T-helper 17 cell (primary cell): Measurements from ENCODE around the gene CCDC150. TPM values are rescaled to one million over a fixed set of nuclear protein-coding genes. Genes with fewer than 3 reads are reported as not detected.
"Not testable (repeated sequence)": the region's sequence is repeated elsewhere in the genome, so short reads cannot be mapped to it uniquely, and the experiment has no call there.

ENCODE experiments used
- ATAC-seq: fragments of 150-1000 bp; cut with Tn5 transposase; 2 replicates; pipeline ENCODE4 v1.10.0; 2021; ENCODE audit warnings: mild to moderate bottlenecking, moderate library complexity
- DNase-seq, 3 donors: peaks; one replicate each; pipeline versions ENCODE4 v3.0.0 to v3.0.0-alpha.2; 2020 to 2021
- H3K9me3 ChIP-seq: one replicate; pipeline ENCODE4 v1.7.0; 2013; ENCODE audit warnings: low read length, mild to moderate bottlenecking; ENCODE audit not compliant: control insufficient read depth, poor library complexity, severe bottlenecking
- H3K27ac Mint-ChIP-seq: one replicate; pipeline ENCODE4 v1.8.0; 2022; ENCODE audit warnings: mild to moderate bottlenecking, moderate library complexity, mixed read lengths
- H3K27me3 Mint-ChIP-seq: one replicate; pipeline ENCODE4 v1.8.0; 2022; ENCODE audit warnings: mixed read lengths
- H3K36me3 Mint-ChIP-seq: one replicate; pipeline ENCODE4 v1.8.0; 2022; ENCODE audit warnings: low read depth, mixed read lengths
- H3K4me1 Mint-ChIP-seq: one replicate; pipeline ENCODE4 v1.8.0; 2022; ENCODE audit warnings: mild to moderate bottlenecking, mixed read lengths
- H3K4me3 Mint-ChIP-seq: one replicate; pipeline ENCODE4 v1.8.0; 2022; ENCODE audit warnings: mild to moderate bottlenecking, moderate library complexity, mixed read lengths
- total RNA-seq, 4 donors: library from RNA in 2 of 4; stranded (reverse) in 2 of 4; gene quantifications; one replicate each; pipeline ENCODE4 v1.2.3 and lab custom pipeline; 2022 to 2026

CCDC150 gene
- total RNA-seq, 2 donors from 2014 or later: 0.47 to 1.7 TPM

- ATAC-seq (no peak), DNase-seq (no peak)
- Mint-ChIP-seq H3K4me3 (no peak overlapping the region), H3K4me1 (no peaks in the 10 kb centered on the region), H3K36me3 (no peaks in the 10 kb centered on the region), H3K27me3 (no peaks in the 10 kb centered on the region), H3K27ac (no peak overlapping the region)
- H3K9me3 ChIP-seq: peaks cover 4% of the 10 kb centered on the region
These were observed 13.4 kb downstream of the CCDC150 start for GRCh38 chr2:196652869-196653268.

DNA sequence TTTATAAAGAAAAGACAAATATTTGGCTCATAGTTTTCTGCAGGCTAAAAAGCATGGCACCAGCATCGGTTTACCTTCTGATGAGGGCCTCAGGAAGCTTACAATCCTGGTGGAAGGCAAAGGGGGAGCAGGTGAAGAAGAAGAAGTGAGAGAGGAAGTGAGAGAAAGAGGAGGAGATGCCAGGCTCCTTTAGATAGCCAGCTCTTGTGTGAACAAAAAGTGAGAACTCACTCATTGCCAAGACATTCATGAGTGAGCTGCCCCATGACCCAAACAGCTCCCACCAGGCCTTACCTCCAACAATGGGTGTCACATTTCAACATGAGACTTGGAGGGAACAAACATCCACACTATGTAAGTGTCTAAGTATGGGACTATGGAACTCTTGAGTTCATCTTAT, 14.3 kb downstream of the CCDC150 start:
- H3K9me3 ChIP-seq: peaks cover 4% of the 10 kb centered on the region
- Mint-ChIP-seq H3K27ac (no peak overlapping the region), H3K27me3 (no peaks in the 10 kb centered on the region), H3K36me3 (no peaks in the 10 kb centered on the region), H3K4me3 (no peak overlapping the region), H3K4me1 (no peaks in the 10 kb centered on the region)
- ATAC-seq (no peak), DNase-seq (no peak)

- H3K9me3 ChIP-seq: peaks cover 4% of the 10 kb centered on the region
- Mint-ChIP-seq H3K27ac (no peak overlapping the region), H3K27me3 (no peaks in the 10 kb centered on the region), H3K4me1 (no peaks in the 10 kb centered on the region), H3K4me3 (no peak overlapping the region), H3K36me3 (no peaks in the 10 kb centered on the region)
- DNase-seq (no peak), ATAC-seq (no peak)
These were observed 16.2 kb downstream of the CCDC150 start for GRCh38 chr2:196655761-196656160.

DNA sequence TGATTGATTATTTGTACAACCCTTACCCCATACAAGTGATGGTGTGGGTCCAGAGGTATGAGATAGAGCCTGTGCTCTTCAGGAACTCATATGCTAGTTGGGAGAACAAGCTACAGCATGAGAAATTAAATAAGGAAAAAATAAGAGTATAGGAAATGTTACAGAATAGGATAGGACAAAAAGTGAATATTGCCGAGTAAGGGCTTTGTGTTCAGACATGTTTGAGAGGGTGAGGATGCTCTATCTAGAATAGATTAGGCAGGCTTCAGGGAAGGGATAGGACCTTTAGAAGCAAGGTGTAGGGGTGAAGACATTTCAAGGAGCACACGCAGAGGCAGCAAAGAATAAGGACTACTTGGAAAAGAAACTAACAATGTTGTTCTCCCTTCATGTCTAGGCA, 17.8 kb downstream of the CCDC150 start:
- no peaks in the 10 kb centered on the region for H3K27me3 Mint-ChIP-seq
- no peak overlapping the region for H3K27ac Mint-ChIP-seq
- no peaks in the 10 kb centered on the region for H3K36me3 Mint-ChIP-seq
- H3K9me3 ChIP-seq: no peaks in the 10 kb centered on the region
- H3K4me3 Mint-ChIP-seq: no peak overlapping the region
- no peaks in the 10 kb centered on the region for H3K4me1 Mint-ChIP-seq
- ATAC-seq (no peak), DNase-seq (no peak)

DNA sequence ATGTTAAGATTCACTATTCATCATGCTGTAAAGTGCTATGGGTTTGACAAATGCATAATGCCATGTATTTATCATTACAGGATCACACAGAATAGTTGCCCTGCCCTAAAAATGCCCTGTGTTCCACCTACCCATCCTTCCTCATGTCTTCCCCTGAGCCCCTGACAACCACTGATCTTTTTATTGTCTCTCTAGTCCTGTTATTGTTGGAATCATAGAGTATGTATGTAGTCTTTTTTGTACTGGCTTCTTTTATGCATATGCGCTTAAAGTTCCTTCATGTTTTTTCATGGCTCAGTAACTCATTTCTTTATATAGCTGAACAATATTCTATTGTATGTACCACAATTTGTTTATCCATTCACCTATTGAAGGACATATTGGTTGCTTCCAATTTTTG, 20.3 kb downstream of the CCDC150 start:
- no peak overlapping the region for H3K27ac Mint-ChIP-seq
- H3K4me1 Mint-ChIP-seq: no peaks in the 10 kb centered on the region
- no peak overlapping the region for H3K4me3 Mint-ChIP-seq

GRCh38 chr2:196660244-196660643, 20.7 kb downstream of the CCDC150 start:
- Mint-ChIP-seq H3K4me1 (no peaks in the 10 kb centered on the region), H3K27ac (no peak overlapping the region), H3K36me3 (no peaks in the 10 kb centered on the region), H3K4me3 (no peak overlapping the region), H3K27me3 (no peaks in the 10 kb centered on the region)
- DNase-seq (no peak), ATAC-seq (no peak)
- H3K9me3 ChIP-seq: no peaks in the 10 kb centered on the region

More for the DNA sequence above, 20.3 kb downstream of the CCDC150 start:
- Mint-ChIP-seq H3K36me3 (no peaks in the 10 kb centered on the region), H3K27me3 (no peaks in the 10 kb centered on the region)
- no peak for DNase-seq
- ATAC-seq: no peak
- no peaks in the 10 kb centered on the region for H3K9me3 ChIP-seq

DNA sequence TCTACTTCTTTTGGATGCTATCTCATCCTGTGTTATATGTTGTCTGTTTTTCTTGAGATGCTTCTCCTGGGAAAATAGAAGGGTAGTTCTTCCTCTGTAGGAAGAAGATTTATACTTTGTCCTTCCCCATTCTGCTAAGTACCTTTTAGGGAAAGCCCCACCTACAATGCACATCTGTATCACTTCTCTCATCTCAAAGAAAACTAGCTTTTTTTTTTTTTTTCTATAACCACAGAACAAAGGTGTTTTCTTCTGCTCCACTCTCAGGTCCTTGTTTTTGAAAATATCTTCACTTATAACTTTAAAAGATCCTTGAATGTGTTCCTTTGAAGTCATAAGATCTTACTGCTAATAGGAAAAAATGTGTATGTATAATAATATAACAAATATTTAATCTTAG, 30.8 kb downstream of the CCDC150 start:
- DNase-seq: no peak
- H3K9me3 ChIP-seq: no peaks in the 10 kb centered on the region
- Mint-ChIP-seq H3K27ac (no peak overlapping the region), H3K27me3 (no peaks in the 10 kb centered on the region), H3K36me3 (no peaks in the 10 kb centered on the region), H3K4me3 (no peak overlapping the region), H3K4me1 (no peaks in the 10 kb centered on the region)
- ATAC-seq: no peak

GRCh38 chr2:196675963-196676362, 36.4 kb downstream of the CCDC150 start:
- H3K27me3 Mint-ChIP-seq: peaks cover 5% of the 10 kb centered on the region
- peaks cover 2% of the 10 kb centered on the region for H3K36me3 Mint-ChIP-seq
- ATAC-seq (no peak), DNase-seq (no peak)
- H3K4me1 Mint-ChIP-seq: no peaks in the 10 kb centered on the region
- H3K27ac Mint-ChIP-seq: no peak overlapping the region
- H3K9me3 ChIP-seq: no peaks in the 10 kb centered on the region
- H3K4me3 Mint-ChIP-seq: no peak overlapping the region

- ATAC-seq (no peak), DNase-seq (no peak)
- H3K4me3 Mint-ChIP-seq: no peak overlapping the region
- no peaks in the 10 kb centered on the region for H3K4me1 Mint-ChIP-seq
- no peak overlapping the region for H3K27ac Mint-ChIP-seq
- peaks cover 2% of the 10 kb centered on the region for H3K36me3 Mint-ChIP-seq
- no peaks in the 10 kb centered on the region for H3K9me3 ChIP-seq
- peaks cover 5% of the 10 kb centered on the region for H3K27me3 Mint-ChIP-seq
These were observed 37.9 kb downstream of the CCDC150 start for GRCh38 chr2:196677404-196677803.

DNA sequence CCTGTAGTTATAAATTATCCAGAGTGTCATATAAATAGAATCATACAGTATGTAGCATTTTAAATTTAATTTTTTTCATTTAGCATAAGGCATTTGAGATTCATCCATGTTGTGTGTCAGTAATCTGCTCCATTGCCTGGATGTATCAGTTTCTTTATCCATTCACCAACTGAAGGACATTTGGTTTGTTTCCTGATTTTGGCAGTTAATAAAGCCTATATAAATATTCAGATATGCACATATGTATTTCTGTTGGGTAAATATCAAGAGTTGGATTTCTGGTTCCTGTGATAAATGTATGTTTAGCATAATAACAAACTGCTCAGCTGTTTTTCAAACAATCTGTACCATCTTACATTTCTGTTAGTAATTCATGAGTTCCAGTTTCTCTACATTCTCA, 39.9 kb downstream of the CCDC150 start:
- Mint-ChIP-seq H3K27me3 (peaks cover 5% of the 10 kb centered on the region), H3K27ac (no peak overlapping the region), H3K36me3 (peaks cover 2% of the 10 kb centered on the region), H3K4me3 (no peak overlapping the region), H3K4me1 (no peaks in the 10 kb centered on the region)
- ATAC-seq: no peak
- H3K9me3 ChIP-seq: no peaks in the 10 kb centered on the region
- no peak for DNase-seq

DNA sequence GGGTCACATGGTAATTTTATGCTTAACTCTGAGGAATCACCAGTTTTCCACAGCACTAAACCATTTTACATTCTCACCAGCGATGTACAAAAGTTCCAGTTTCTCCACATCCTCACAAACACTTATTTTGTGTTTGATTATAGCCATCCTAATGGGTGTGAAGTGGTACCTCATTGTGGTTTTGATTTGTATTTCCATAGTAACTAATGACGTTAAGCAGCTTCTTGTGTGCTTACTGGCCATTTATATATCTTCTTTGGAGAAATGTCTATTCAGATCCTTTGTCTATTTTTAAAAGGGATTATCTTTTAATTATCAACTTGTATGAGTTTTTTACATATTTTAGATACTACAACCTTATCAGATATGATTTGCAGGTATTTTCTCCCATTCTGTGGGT, 42.0 kb downstream of the CCDC150 start:
- Mint-ChIP-seq H3K4me3 (no peak overlapping the region), H3K27me3 (peaks cover 1% of the 10 kb centered on the region), H3K4me1 (no peaks in the 10 kb centered on the region), H3K36me3 (peaks cover under 1% of the 10 kb centered on the region), H3K27ac (no peak overlapping the region)
- no peaks in the 10 kb centered on the region for H3K9me3 ChIP-seq
- ATAC-seq (no peak), DNase-seq (no peak)

DNA sequence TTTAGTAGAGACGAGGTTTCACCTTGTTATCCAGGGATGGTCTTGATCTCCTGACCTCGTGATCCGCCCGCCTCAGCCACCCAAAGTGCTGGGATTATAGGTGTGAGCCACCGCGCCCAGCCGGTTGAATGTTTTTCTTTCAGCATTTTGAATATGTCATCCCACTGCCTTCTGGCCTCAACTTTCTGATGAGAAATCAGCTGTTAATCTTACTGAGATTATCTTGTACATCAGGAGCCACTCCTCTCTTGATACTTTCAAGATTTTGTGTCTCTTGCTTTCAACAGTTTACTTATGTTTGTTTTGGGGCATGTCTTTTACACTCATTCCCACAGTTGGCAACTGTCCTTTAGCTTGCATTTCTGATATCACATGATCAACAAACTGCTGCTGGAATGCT, 46.3 kb downstream of the CCDC150 start:
- Mint-ChIP-seq H3K4me1 (no peaks in the 10 kb centered on the region), H3K36me3 (no peaks in the 10 kb centered on the region), H3K4me3 (no peak overlapping the region), H3K27me3 (no peaks in the 10 kb centered on the region), H3K27ac (no peak overlapping the region)
- no peaks in the 10 kb centered on the region for H3K9me3 ChIP-seq
- ATAC-seq (no peak), DNase-seq (no peak)

DNA sequence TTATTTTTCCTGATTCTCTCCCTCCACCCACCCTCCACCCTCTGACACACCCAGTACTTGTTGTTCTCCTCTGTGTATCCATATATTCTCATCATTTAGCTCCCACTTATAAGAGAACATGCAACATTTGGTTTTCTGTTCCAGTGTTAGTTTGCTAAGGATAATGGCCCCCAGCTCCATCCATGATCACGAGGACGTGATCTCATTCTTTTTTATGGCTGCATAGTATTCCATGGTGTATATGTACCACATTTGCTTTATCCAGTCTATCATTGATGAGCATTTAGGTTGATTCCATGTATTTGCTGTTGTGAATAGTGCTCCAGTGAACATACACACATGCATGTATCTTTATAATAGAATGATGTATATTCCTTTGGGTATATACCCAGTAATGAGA, 47.2 kb downstream of the CCDC150 start:
- DNase-seq, H3K36me3 Mint-ChIP-seq, ATAC-seq, H3K4me3 Mint-ChIP-seq, H3K27ac Mint-ChIP-seq, H3K27me3 Mint-ChIP-seq, H3K4me1 Mint-ChIP-seq, H3K9me3 ChIP-seq: not testable (repeated sequence)

GRCh38 chr2:196696423-196697079, 57.0 kb downstream of the CCDC150 start:
- Mint-ChIP-seq H3K36me3 (no peaks in the 10 kb centered on the region), H3K27me3 (no peaks in the 10 kb centered on the region), H3K27ac (no peak overlapping the region), H3K4me3 (no peak overlapping the region), H3K4me1 (peaks cover 2% of the 10 kb centered on the region)
- no peaks in the 10 kb centered on the region for H3K9me3 ChIP-seq
- DNase-seq: no peak
- no peak for ATAC-seq
